ENCODE measurements around the gene SUPT3H. TPM values are rescaled to one million over a fixed set of nuclear protein-coding genes. Genes with fewer than 3 reads are reported as not detected.

Gene SUPT3H
- total RNA-seq, 6 experiments from 2014 or later, result 0.95 to 2.8 (median 2.0) TPM

DNA sequence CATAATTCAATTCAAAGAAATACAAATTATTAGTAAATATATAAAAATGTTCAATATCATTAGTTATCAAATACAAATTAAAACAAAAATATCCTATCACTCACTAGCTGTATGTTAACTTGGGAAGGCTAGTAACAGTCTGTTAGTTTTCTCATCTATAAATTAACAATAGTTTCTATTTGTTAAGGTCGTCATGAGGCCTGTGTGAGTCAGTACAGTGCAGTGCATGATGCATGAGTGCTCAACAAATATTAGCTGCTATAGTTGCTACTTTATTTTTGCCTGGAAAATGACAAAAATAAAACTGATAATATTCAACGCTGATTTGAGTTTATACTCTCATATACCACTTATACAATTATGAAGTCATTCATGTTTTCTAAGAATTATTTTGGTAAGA is 451.2 kb downstream of the SUPT3H start:
- WGBS (ENCODE audit: insufficient coverage, low coverage, low lambda C conversion rate, missing lambda C conversion rate), result 71% methylated on average over 2 of the region's 2 CpGs
- intact Hi-C loops (cut with DNase I), result no loop called here
- Histone ChIP-seq H3K27ac (no peak overlapping the region), H3K4me1 (peaks cover 0 to 11% (median 0%) of the 10 kb centered on the region in 4 donors), H3K9me3 (no peaks in the 10 kb centered on the region), H3K36me3 (no peaks in the 10 kb centered on the region), H3K27me3 (no peaks in the 10 kb centered on the region), H3K4me3 (no peak overlapping the region)
- DNase-seq (no peak), ATAC-seq (no peak)
- TF ChIP-seq, protein P1, sequence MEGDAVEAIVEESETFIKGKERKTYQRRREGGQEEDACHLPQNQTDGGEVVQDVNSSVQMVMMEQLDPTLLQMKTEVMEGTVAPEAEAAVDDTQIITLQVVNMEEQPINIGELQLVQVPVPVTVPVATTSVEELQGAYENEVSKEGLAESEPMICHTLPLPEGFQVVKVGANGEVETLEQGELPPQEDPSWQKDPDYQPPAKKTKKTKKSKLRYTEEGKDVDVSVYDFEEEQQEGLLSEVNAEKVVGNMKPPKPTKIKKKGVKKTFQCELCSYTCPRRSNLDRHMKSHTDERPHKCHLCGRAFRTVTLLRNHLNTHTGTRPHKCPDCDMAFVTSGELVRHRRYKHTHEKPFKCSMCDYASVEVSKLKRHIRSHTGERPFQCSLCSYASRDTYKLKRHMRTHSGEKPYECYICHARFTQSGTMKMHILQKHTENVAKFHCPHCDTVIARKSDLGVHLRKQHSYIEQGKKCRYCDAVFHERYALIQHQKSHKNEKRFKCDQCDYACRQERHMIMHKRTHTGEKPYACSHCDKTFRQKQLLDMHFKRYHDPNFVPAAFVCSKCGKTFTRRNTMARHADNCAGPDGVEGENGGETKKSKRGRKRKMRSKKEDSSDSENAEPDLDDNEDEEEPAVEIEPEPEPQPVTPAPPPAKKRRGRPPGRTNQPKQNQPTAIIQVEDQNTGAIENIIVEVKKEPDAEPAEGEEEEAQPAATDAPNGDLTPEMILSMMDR (IDR thresholded peaks at IDR 0.05), result no peak
- TF ChIP-seq POLR2A (IDR thresholded peaks at IDR 0.05), result no peak

DNA sequence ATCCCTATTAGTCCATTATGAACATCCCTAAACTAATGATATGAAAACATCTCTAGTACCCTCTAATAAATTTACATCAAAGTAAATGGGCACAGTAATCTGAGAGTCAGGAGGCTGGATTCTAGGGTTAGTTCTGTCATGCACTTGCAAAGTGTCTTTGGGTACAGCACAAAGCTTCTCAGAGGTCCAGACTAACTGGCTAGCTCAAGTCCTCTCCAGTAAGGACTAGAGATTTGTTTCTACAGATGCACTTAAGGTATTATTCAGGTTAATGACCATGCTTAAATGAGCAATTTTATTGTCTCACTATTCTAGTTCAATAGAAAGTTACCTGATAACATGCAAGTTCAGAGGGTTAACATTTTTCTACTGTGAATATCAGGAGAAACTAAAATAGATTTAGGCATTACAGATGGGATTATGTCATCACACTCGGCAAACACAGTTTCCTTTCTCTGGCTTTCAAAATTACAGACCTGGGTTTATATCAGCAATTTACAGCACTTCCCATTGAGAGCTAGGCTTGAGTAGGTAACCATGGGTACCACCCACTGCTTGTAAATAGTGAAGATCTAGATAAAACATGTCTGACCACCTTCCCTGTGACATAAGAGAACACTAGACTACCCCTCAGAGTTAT is 452.5 kb downstream of the SUPT3H start:
- 8% methylated on average over 1 of the region's 1 CpG for WGBS (ENCODE audit: insufficient coverage, low coverage, low lambda C conversion rate, missing lambda C conversion rate)
- H3K9me3 ChIP-seq, result no peaks in the 10 kb centered on the region
- no peak for DNase-seq
- no peaks in the 10 kb centered on the region for H3K27me3 ChIP-seq
- H3K4me1 ChIP-seq, result peaks cover 0 to 16% (median 3%) of the 10 kb centered on the region in 4 donors
- no peak for TF ChIP-seq POLR2A (IDR thresholded peaks at IDR 0.05)
- TF ChIP-seq, protein P1 (IDR thresholded peaks at IDR 0.05), result no peak
- no peak overlapping the region for H3K27ac ChIP-seq
- H3K36me3 ChIP-seq, result no peaks in the 10 kb centered on the region
- no peak overlapping the region for H3K4me3 ChIP-seq
- peak in 1 of 4 donors; percentile 34 for ATAC-seq
- intact Hi-C loops (cut with DNase I), result no loop called here

DNA sequence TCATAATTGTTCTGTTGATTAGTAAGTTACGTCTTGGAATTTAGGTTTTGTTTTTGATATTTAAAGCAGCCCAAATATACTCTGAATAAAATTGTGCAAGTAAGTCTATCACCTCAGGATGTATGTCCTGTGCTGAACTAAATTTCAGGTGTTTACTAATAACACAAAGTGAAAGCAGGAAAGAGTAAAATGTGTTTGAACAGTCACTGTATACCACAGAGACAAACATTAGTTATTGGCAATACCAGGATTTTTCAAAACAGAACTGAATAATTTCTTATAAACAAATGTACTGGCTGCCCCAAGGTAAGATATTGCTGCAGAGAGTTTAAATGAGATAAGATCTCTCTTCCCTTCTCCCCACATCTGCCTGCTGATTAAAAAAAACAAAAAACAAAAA is 454.3 kb downstream of the SUPT3H start:
- DNase-seq, result no peak
- Histone ChIP-seq H3K9me3 (no peaks in the 10 kb centered on the region), H3K36me3 (no peaks in the 10 kb centered on the region), H3K4me1 (peaks cover 0 to 16% (median 4%) of the 10 kb centered on the region in 4 donors), H3K27me3 (no peaks in the 10 kb centered on the region), H3K27ac (no peak overlapping the region), H3K4me3 (no peak overlapping the region)
- TF ChIP-seq POLR2A (IDR thresholded peaks at IDR 0.05), result no peak
- TF ChIP-seq, protein P1 (IDR thresholded peaks at IDR 0.05), result no peak
- ATAC-seq, result no peak
- intact Hi-C loops (cut with DNase I), result no loop called here
- WGBS (ENCODE audit: insufficient coverage, low coverage, low lambda C conversion rate, missing lambda C conversion rate), result 54% methylated on average over 1 of the region's 1 CpG

DNA sequence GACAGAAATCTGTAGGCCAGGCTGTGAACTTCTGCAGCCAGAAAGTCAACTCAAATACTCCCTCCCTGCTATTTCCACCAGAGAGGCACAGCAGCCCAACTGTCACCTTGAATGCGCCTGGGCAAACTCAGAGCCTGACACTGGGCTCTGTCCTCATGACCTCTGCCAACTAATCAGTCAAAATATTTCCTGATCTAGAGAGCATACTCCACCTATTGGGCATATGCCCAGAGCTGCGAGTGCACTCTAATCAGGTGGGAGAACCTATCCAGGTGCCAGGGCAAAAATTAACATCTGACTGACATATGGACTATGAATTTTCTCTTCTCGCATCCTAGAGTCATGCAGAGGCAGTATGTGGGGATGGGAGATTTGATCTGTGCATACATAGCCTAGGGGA is 455.9 kb downstream of the SUPT3H start:
- Histone ChIP-seq H3K4me1 (peaks cover 0 to 16% (median 4%) of the 10 kb centered on the region in 4 donors), H3K27me3 (no peaks in the 10 kb centered on the region), H3K36me3 (no peaks in the 10 kb centered on the region), H3K27ac (peak overlapping the region in 2 of 3 donors; percentile 63 to 67), H3K4me3 (no peak overlapping the region), H3K9me3 (no peaks in the 10 kb centered on the region)
- 43% methylated on average over 3 of the region's 3 CpGs for WGBS (ENCODE audit: insufficient coverage, low coverage, low lambda C conversion rate, missing lambda C conversion rate)
- TF ChIP-seq, protein P1 (IDR thresholded peaks at IDR 0.05), result peak; percentile 13 to 42 (median 26)
- no peak for TF ChIP-seq POLR2A (IDR thresholded peaks at IDR 0.05)
- intact Hi-C loops (cut with DNase I), result no loop called here
- DNase-seq, result peak; percentile 58 to 79 (median 77)
- ATAC-seq, result peak; percentile 93 to 97 (median 94)

Data from right lobe of liver (tissue), 6 donors.